A549 (cell line): Measurements from ENCODE around the gene TSACC. TPM values are rescaled to one million over a fixed set of nuclear protein-coding genes. Genes with fewer than 3 reads are reported as not detected.

Experiments
- ATAC-seq, 2 experiments: fragments of 200-7000 bp in 1 of 2; fragments of >200 bp in 1 of 2; cut with Nextera tagmentation in 1 of 2; cut with Tn5 transposase in 1 of 2; 3 replicates each; pipeline versions ENCODE4 v1.8.0 to v1.9.1; 2018 to 2020; ENCODE audit warnings: mild to moderate bottlenecking in 1 of 2, moderate library complexity in 1 of 2
- CTCF ChIA-PET: fragments of 300-600 bp; sonication (Branson Sonifier 250); formaldehyde crosslinking; extraction: SDS; loops from one replicate; lab custom pipeline; 2021; ENCODE audit warnings: antibody characterized with exemption, inconsistent platforms; lab: Yijun Ruan, JAX
- POLR2A ChIA-PET: fragments of 350-600 bp; formaldehyde crosslinking; extraction: SDS; loops from one replicate; lab custom pipeline; 2021; ENCODE audit warnings: antibody characterized with exemption, inconsistent platforms; lab: Yijun Ruan, JAX
- DNase-seq, 2 experiments: peaks; one replicate each; pipeline versions ENCODE4 v3.0.0 to v3.0.0-alpha.2; 2011 to 2016; ENCODE audit warnings: low read depth in 1 of 2, low spot score in 1 of 2
- FAIRE-seq: peaks from 2 replicates; lab custom pipeline; 2011; peaks lifted over from hg19 to GRCh38; lab: Jason Lieb, UNC
- H3K27ac ChIP-seq, 2 experiments: fragments of >200 bp; sonication (Bioruptor Twin); formaldehyde crosslinking; 3 replicates each; pipeline ENCODE4 v1.5.1; 2016 to 2017
- H3K4me1 ChIP-seq: fragments of >200 bp; sonication (Bioruptor Twin); formaldehyde crosslinking; 3 replicates; pipeline ENCODE4 v1.6.1; 2016
- H3K4me2 ChIP-seq: fragments of >200 bp; sonication (Bioruptor Twin); formaldehyde crosslinking; 3 replicates; pipeline ENCODE4 v1.6.1; 2016
- H3K4me3 ChIP-seq: fragments of >200 bp; sonication (Bioruptor Twin); formaldehyde crosslinking; 3 replicates; pipeline ENCODE4 v1.5.1; 2016
- H3K9me3 ChIP-seq: fragments of >200 bp; sonication (Bioruptor Twin); formaldehyde crosslinking; 3 replicates; pipeline ENCODE4 v1.6.1; 2016
- BCL3 ChIP-seq: fragments of >200 bp; sonication (Bioruptor Twin); formaldehyde crosslinking; IDR thresholded peaks from 3 replicates; pipeline ENCODE4 v1.6.1; 2016
- CEBPB ChIP-seq, 2 experiments: fragments of >200 bp in 1 of 2; sonication (Bioruptor Twin) in 1 of 2; formaldehyde crosslinking in 1 of 2; IDR thresholded peaks; 2 replicates each; pipeline ENCODE4 v1.6.1; 2012 to 2016
- CTCF ChIP-seq: fragments of >200 bp; sonication (Bioruptor Twin); formaldehyde crosslinking; IDR thresholded peaks from 3 replicates; pipeline ENCODE4 v1.5.1; 2016
- FOSB ChIP-seq: fragments of 250-450 bp; sonication (Bioruptor Pico); IDR thresholded peaks from 2 replicates; pipeline ENCODE4 v1.5.0; 2020; ENCODE audit warnings: mild to moderate bottlenecking, moderate library complexity
- GATA3 ChIP-seq: IDR thresholded peaks from 2 replicates; pipeline ENCODE4 v1.6.1; 2012; ENCODE audit warnings: borderline replicate concordance
- MAX ChIP-seq: IDR thresholded peaks from 2 replicates; pipeline ENCODE4 v1.6.1; 2012
- MAZ ChIP-seq: fragments of 150-350 bp; IDR thresholded peaks from 2 replicates; pipeline ENCODE4 v1.6.1; 2014; ENCODE audit warnings: antibody characterized with exemption, low read depth, low read length, borderline replicate concordance
- MYC ChIP-seq: IDR thresholded peaks from 2 replicates; pipeline ENCODE4 v1.6.1; 2012; ENCODE audit warnings: mild to moderate bottlenecking, inconsistent platforms, low read length, improper control_type of control experiment, borderline replicate concordance
- NR3C1 ChIP-seq: fragments of >200 bp; sonication (Bioruptor Twin); formaldehyde crosslinking; IDR thresholded peaks from 3 replicates; pipeline ENCODE4 v1.6.1; 2017
- PHF8 ChIP-seq: fragments of 200-600 bp; sonication (generic); IDR thresholded peaks from 2 replicates; pipeline ENCODE4 v1.6.1; 2016; ENCODE audit warnings: low read depth, mild to moderate bottlenecking, antibody characterized with exemption, moderate library complexity, borderline replicate concordance
- RAD21 ChIP-seq, 2 experiments: fragments of >200 bp in 1 of 2; sonication (Bioruptor Twin) in 1 of 2; formaldehyde crosslinking in 1 of 2; IDR thresholded peaks in 1 of 2; conservative IDR thresholded peaks in 1 of 2; 2 replicates in 1 of 2; 3 replicates in 1 of 2; pipeline ENCODE4 v1.6.1; 2012 to 2018; ENCODE audit warnings: inconsistent platforms in 1 of 2
- RCOR1 ChIP-seq: fragments of 150-350 bp; IDR thresholded peaks from 2 replicates; pipeline ENCODE4 v1.6.1; 2014; ENCODE audit warnings: antibody characterized with exemption, low read length, low read depth
- RNF2 ChIP-seq: fragments of 200-600 bp; sonication (generic); IDR thresholded peaks from 2 replicates; pipeline ENCODE4 v1.6.1; 2016; ENCODE audit warnings: low read depth, mild to moderate bottlenecking, antibody characterized with exemption, moderate library complexity, borderline replicate concordance
- SMC3 ChIP-seq: fragments of >200 bp; sonication (Bioruptor Twin); formaldehyde crosslinking; IDR thresholded peaks from 3 replicates; pipeline ENCODE4 v1.6.1; 2018; ENCODE audit warnings: inconsistent platforms
- ZSCAN20 ChIP-seq: fragments of 250-450 bp; sonication (Bioruptor Pico); IDR thresholded peaks from 2 replicates; pipeline ENCODE4 v1.8.0; 2022; ENCODE audit warnings: mild to moderate bottlenecking, moderate library complexity
- WGBS: methylation state at CpG from one replicate; pipeline ENCODE4 v1.1.6; 2017; ENCODE audit errors: missing lambda C conversion rate; 5-methylcytosine and 5-hydroxymethylcytosine counted together
- polyA plus RNA-seq, 4 experiments: library from polyadenylated mRNA; depleted of rRNA in 3 of 4; stranded (reverse); fragments of >200 nt; fragmentation: RNase III in 1 of 4; extraction: RNeasy Plus Mini Kit Qiagen cat#74134 plus additional on column Dnase treatment in 1 of 4; gene quantifications; 2 replicates in 3 of 4; 3 replicates in 1 of 4; pipeline ENCODE4 v1.2.3, GENCODE V29; 2011 to 2017

Gene TSACC
- polyA plus RNA-seq, 2 of the 4 experiments (the other 2 are of a cell fraction), result 2.6 to 3.9 TPM

DNA sequence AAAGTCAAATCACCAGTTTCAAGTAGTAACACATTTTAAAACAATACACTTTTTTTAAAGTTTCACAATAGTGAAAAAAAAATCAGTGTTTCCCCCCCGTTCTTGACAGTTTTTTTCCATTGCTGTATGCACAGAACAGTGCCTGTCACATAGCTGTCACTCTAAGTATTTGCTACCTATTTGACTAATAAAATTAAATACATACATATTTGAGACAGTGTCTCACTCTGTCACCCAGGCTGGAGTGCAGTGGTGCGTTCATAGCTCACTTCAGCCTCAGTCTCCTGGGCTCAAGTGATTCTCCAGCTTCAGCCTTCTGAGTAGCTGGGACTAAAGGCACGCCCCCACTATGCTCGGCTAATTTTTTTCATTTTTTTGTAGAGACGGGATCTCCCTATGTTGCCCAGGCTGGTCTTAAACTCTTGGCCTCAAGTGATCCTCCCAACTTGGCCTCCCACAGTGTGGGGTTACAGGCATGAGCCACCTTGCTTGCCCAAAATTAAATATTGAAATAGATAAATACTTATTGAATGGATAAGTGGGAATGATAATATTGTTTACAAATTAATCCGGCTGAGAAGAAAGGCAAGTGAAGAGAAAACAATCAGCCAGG lies 18.0 kb downstream of the TSACC start:
- POLR2A ChIA-PET, result no interaction called here
- H3K4me2 ChIP-seq, result peak overlapping the region; percentile 74
- DNase-seq (no peak), FAIRE-seq (no peak), ATAC-seq (peak in 1 of 2 experiments; percentile 12; a peak in 3 of 6 replicates)
- CTCF ChIA-PET, result interaction anchor here (0.6 to 26.9 kb wide), 13 partner anchors 9 to 204 kb away, joined by 3 to 399 read pairs (median 3); no protein-coding TSS in a partner anchor
- H3K4me1 ChIP-seq, result no peaks in the 10 kb centered on the region; the same call in 2 of the 3 replicates
- no peak overlapping the region for H3K4me3 ChIP-seq
- TF ChIP-seq FOSB (no peak), CEBPB (IDR thresholded peaks at IDR 0.05) (no peak), RCOR1 (no peak), RNF2 (no peak), NR3C1 (no peak), GATA3 (no peak), BCL3 (no peak)
- H3K9me3 ChIP-seq, result no peaks in the 10 kb centered on the region
- H3K27ac ChIP-seq, result no peak overlapping the region
- 26% methylated on average over 6 of the region's 6 CpGs for WGBS

DNA sequence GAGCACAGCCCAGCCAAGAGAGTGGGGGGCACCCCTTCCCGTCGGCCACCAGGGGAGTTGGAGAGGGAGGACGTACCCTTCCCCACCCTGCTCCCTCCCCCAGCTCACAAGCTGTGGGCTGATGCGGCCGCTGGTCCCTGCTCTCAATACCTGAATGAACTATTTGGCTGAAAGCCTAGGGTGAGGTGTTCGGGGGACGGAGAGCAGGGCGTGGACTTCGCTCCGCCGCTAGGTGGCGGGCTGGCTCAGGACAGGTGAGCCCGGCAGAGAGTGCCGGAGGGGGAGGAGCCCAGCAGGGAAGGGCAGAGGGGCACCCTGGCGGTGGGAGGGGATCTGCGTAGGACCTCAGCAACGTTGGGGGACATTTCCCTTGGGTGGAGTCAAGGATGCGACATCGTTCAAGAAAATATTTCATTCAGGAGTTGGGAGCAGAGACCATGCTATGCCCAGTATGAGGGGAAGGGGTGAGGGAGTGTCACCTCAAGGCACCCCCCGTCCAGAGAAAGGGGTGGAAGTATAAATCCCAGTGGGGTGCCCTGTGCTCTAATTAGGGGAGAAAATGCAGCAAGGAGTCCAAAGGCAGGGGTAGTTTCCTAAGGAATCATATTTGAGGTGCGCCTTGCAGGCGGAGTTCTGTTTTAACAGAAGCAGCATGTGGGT lies 18.7 kb downstream of the TSACC start:
- ChIA-PET POLR2A (no interaction called here), CTCF (interaction anchor here (0.7 to 26.9 kb wide), 12 partner anchors 9 to 204 kb away, joined by 3 to 399 read pairs (median 6); no protein-coding TSS in a partner anchor)
- FAIRE-seq, result no peak
- H3K27ac ChIP-seq, result no peak overlapping the region; a peak in 1 of 6 replicates
- WGBS, result 13% methylated on average over 22 of the region's 22 CpGs
- peak; percentile 93 to 94 for ATAC-seq
- no peak overlapping the region; the same call in 2 of the 3 replicates for H3K4me3 ChIP-seq
- peak overlapping the region; percentile 74 for H3K4me2 ChIP-seq
- peak; percentile 63 to 83 for DNase-seq
- TF ChIP-seq MAX (peak; percentile 14; the same call in 1 of the 2 replicates), ZSCAN20 (CRISPR knock-in tag) (no peak), CTCF (peak; percentile 82), SMC3 (peak; percentile 70), RAD21 (conservative IDR thresholded peaks at IDR 0.05 in 1 of 2, IDR thresholded peaks at IDR 0.05 in 1 of 2) (peak; percentile 61 to 66), MYC (no peak)
- no peaks in the 10 kb centered on the region; the same call in 2 of the 3 replicates for H3K4me1 ChIP-seq
- no peaks in the 10 kb centered on the region for H3K9me3 ChIP-seq

DNA sequence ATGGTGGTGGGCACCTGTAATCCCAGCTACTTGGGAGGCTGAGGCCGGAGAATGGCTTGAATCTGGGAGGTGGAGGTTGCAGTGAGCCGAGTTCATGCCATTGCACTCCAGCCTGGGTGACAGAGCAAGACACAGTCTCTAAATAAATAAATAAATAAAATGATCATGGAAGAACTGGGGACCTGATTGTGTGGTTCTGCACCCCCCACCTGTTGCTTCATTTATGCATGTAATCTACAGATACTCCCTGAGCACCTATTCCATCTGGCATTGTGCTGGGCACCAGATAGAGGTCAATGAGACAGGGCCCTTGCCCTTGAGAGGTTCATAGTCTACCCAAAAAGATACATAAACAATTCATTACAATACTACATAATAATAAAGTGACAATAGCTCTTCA lies 19.7 kb downstream of the TSACC start:
- TF ChIP-seq PHF8 (no peak), MAZ (no peak)
- no peak for FAIRE-seq
- 82% methylated on average over 2 of the region's 2 CpGs for WGBS
- H3K4me1 ChIP-seq, result no peaks in the 10 kb centered on the region; the same call in 2 of the 3 replicates
- H3K9me3 ChIP-seq, result no peaks in the 10 kb centered on the region
- no peak overlapping the region for H3K4me2 ChIP-seq
- no peak overlapping the region for H3K27ac ChIP-seq
- POLR2A ChIA-PET, result no interaction called here
- no peak for ATAC-seq
- no peak for DNase-seq
- CTCF ChIA-PET, result interaction anchor here (0.6 to 26.9 kb wide), 10 partner anchors 9 to 216 kb away, joined by 3 to 399 read pairs (median 4); no protein-coding TSS in a partner anchor
- H3K4me3 ChIP-seq, result no peak overlapping the region
